ENCODE measurements around the gene CSGALNACT2.

CSGALNACT2 gene

GRCh38 chr10:43124094-43124521 lies 14.1 kb upstream of the CSGALNACT2 start:
- no peaks in the 10 kb centered on the region for H3K9me3 ChIP-seq (ENCODE audit: insufficient read depth, low read length)
- no peaks in the 10 kb centered on the region for H3K27me3 ChIP-seq (ENCODE audit: low read length)
- H3K27ac ChIP-seq (ENCODE audit: low read depth, low read length) = no peak overlapping the region
- H3K9me2 ChIP-seq (replicated peaks; ENCODE audit: insufficient read depth, low read length) = no peaks in the 10 kb centered on the region
- no peak overlapping the region for H2AFZ ChIP-seq (ENCODE audit: low read depth, low read length, severe bottlenecking)
- H3K4me3 ChIP-seq (ENCODE audit: insufficient read depth, low read length, poor library complexity, severe bottlenecking) = no peak overlapping the region
- no peaks in the 10 kb centered on the region for H3K36me3 ChIP-seq (ENCODE audit: low read length)
- no peaks in the 10 kb centered on the region for H3F3A ChIP-seq (ENCODE audit: insufficient read depth)
- no peak for TF ChIP-seq EZH2phosphoT487 (conservative IDR thresholded peaks at IDR 0.05; ENCODE audit: low read length)
- TF ChIP-seq, protein P1, sequence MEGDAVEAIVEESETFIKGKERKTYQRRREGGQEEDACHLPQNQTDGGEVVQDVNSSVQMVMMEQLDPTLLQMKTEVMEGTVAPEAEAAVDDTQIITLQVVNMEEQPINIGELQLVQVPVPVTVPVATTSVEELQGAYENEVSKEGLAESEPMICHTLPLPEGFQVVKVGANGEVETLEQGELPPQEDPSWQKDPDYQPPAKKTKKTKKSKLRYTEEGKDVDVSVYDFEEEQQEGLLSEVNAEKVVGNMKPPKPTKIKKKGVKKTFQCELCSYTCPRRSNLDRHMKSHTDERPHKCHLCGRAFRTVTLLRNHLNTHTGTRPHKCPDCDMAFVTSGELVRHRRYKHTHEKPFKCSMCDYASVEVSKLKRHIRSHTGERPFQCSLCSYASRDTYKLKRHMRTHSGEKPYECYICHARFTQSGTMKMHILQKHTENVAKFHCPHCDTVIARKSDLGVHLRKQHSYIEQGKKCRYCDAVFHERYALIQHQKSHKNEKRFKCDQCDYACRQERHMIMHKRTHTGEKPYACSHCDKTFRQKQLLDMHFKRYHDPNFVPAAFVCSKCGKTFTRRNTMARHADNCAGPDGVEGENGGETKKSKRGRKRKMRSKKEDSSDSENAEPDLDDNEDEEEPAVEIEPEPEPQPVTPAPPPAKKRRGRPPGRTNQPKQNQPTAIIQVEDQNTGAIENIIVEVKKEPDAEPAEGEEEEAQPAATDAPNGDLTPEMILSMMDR (IDR thresholded peaks at IDR 0.05; ENCODE audit: insufficient read depth, low read length, poor library complexity, severe bottlenecking) = no peak
- H3K79me2 ChIP-seq (ENCODE audit: insufficient read depth, low read length) = no peaks in the 10 kb centered on the region
- H4K20me1 ChIP-seq (ENCODE audit: low read depth, low read length) = no peaks in the 10 kb centered on the region
- no peak overlapping the region for H3K9ac ChIP-seq (ENCODE audit: low read length)
- no peak overlapping the region for H3K4me2 ChIP-seq (ENCODE audit: low read depth, low read length, poor library complexity, severe bottlenecking)

DNA sequence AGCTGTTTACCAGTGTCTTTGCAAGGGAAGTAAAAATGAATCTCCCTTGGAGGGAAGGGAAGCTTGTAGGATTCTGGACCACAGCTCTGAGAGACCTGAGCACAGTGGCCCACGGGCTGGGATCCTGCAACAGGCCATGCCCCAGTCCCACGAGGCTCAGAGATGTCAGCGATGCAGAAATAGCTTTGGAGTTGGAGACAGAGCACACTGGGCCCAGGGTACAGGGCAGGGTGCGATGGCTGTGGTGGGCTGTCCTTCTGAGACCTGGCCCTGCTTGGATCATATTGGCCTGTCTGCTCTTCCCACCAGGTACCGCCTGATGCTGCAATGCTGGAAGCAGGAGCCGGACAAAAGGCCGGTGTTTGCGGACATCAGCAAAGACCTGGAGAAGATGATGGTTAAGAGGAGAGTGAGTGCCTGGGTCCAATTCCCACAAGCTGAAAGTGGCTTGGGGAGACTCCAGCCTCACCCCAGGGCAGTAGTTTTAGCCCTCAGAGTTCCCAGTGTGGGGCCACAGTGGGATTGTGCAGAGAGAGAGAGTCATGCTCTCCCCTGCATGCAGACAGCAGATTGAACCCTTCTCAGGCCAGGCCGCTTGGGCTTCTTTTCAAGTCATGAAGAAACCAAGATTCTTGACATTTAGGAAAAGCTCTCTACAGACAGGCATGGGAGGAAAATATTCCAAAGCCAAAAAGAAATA lies 13.5 kb upstream of the CSGALNACT2 start:
- H3K9me3 ChIP-seq (ENCODE audit: insufficient read depth, low read length) = no peaks in the 10 kb centered on the region
- no peak overlapping the region for H3K9ac ChIP-seq (ENCODE audit: low read length)
- no peaks in the 10 kb centered on the region for H3K79me2 ChIP-seq (ENCODE audit: insufficient read depth, low read length)
- no peaks in the 10 kb centered on the region for H4K20me1 ChIP-seq (ENCODE audit: low read depth, low read length)
- H3K36me3 ChIP-seq (ENCODE audit: low read length) = no peaks in the 10 kb centered on the region
- no peaks in the 10 kb centered on the region for H3F3A ChIP-seq (ENCODE audit: insufficient read depth)
- H3K27ac ChIP-seq (ENCODE audit: low read depth, low read length) = no peak overlapping the region
- no peaks in the 10 kb centered on the region for H3K9me2 ChIP-seq (replicated peaks; ENCODE audit: insufficient read depth, low read length)
- no peaks in the 10 kb centered on the region for H3K27me3 ChIP-seq (ENCODE audit: low read length)
- no peak overlapping the region for H3K4me3 ChIP-seq (ENCODE audit: insufficient read depth, low read length, poor library complexity, severe bottlenecking)
- no peak overlapping the region for H3K4me2 ChIP-seq (ENCODE audit: low read depth, low read length, poor library complexity, severe bottlenecking)
- no peak overlapping the region for H2AFZ ChIP-seq (ENCODE audit: low read depth, low read length, severe bottlenecking)
- TF ChIP-seq, protein P1 (IDR thresholded peaks at IDR 0.05; ENCODE audit: insufficient read depth, low read length, poor library complexity, severe bottlenecking) = no peak
- TF ChIP-seq EZH2phosphoT487 (conservative IDR thresholded peaks at IDR 0.05; ENCODE audit: low read length) = no peak

DNA sequence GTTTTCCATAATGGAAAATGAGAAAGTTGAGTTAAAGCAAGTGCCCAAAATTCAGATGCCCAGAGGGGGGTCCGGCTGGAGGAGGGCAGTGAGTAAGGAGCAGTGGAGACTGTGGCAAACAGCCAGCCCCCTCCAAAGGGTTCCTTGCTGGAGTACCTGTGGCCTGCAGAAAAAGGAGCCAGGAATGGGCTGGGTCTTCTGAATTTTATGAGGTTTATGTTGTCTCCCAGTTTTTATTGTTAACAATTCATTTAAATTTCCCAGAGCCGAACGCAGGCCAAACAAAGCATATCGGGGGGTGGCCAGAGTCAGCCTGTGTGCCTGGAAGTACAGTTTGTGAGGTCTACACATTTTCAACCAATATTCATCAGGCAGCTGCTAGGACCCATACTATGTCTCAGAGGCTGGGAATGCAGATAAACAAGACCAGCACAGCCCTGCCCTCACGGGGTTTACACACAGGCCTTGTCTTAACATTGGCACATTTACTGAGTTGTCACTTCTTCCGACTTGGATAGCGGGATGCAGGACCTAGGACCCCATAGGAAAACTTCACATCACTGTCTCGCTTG lies 12.9 kb upstream of the CSGALNACT2 start:
- H3K4me3 ChIP-seq (ENCODE audit: insufficient read depth, low read length, poor library complexity, severe bottlenecking) = no peak overlapping the region
- no peaks in the 10 kb centered on the region for H3K36me3 ChIP-seq (ENCODE audit: low read length)
- H3K79me2 ChIP-seq (ENCODE audit: insufficient read depth, low read length) = no peaks in the 10 kb centered on the region
- no peak overlapping the region for H3K4me2 ChIP-seq (ENCODE audit: low read depth, low read length, poor library complexity, severe bottlenecking)
- no peak overlapping the region for H3K27ac ChIP-seq (ENCODE audit: low read depth, low read length)
- no peak overlapping the region for H3K9ac ChIP-seq (ENCODE audit: low read length)
- H2AFZ ChIP-seq (ENCODE audit: low read depth, low read length, severe bottlenecking) = no peak overlapping the region
- no peaks in the 10 kb centered on the region for H3K9me2 ChIP-seq (replicated peaks; ENCODE audit: insufficient read depth, low read length)
- no peaks in the 10 kb centered on the region for H3K27me3 ChIP-seq (ENCODE audit: low read length)
- H3F3A ChIP-seq (ENCODE audit: insufficient read depth) = no peaks in the 10 kb centered on the region
- TF ChIP-seq EZH2phosphoT487 (conservative IDR thresholded peaks at IDR 0.05; ENCODE audit: low read length) = no peak
- TF ChIP-seq, protein P1 (IDR thresholded peaks at IDR 0.05; ENCODE audit: insufficient read depth, low read length, poor library complexity, severe bottlenecking) = no peak
- no peaks in the 10 kb centered on the region for H4K20me1 ChIP-seq (ENCODE audit: low read depth, low read length)
- no peaks in the 10 kb centered on the region for H3K9me3 ChIP-seq (ENCODE audit: insufficient read depth, low read length)

All from SU-DHL-6 (cell line).